Spinal cord (tissue), 10 donors: ENCODE data around the gene NUDCD3. TPM values are rescaled to one million over a fixed set of nuclear protein-coding genes. Genes with fewer than 3 reads are reported as not detected.

Source experiments
- DNase-seq, 6 donors: peaks; one replicate each; pipeline versions ENCODE4 v3.0.0 to v3.0.0-alpha.2; 2013 to 2015; ENCODE audit warnings: low spot score in 6 of 6, low read depth in 4 of 6
- H3K27ac ChIP-seq: one replicate; pipeline ENCODE4 v1.5.1; 2013; ENCODE audit warnings: low read depth, low read length, control low read depth
- H3K27me3 ChIP-seq: one replicate; pipeline ENCODE4 v1.6.1; 2013; ENCODE audit warnings: low read length; ENCODE audit not compliant: control insufficient read depth, insufficient read depth
- H3K36me3 ChIP-seq: one replicate; pipeline ENCODE4 v1.6.1; 2013; ENCODE audit warnings: low read length; ENCODE audit not compliant: control insufficient read depth, insufficient read depth
- H3K4me1 ChIP-seq: one replicate; pipeline ENCODE4 v1.6.1; 2013; ENCODE audit warnings: low read length; ENCODE audit not compliant: control insufficient read depth, insufficient read depth
- H3K4me3 ChIP-seq: one replicate; pipeline ENCODE4 v1.5.1; 2013; ENCODE audit warnings: low read depth, low read length, control low read depth
- H3K9me3 ChIP-seq: one replicate; pipeline ENCODE4 v1.6.1; 2013; ENCODE audit warnings: low read length; ENCODE audit not compliant: control insufficient read depth, insufficient read depth
- WGBS: methylation state at CpG from one replicate; pipeline ENCODE4 v1.1.5; 2013; ENCODE audit warnings: missing lambda C conversion rate; ENCODE audit not compliant: insufficient coverage; 5-methylcytosine and 5-hydroxymethylcytosine counted together
- polyA plus RNA-seq, 2 donors: library from polyadenylated mRNA; unstranded; fragments of 120-200 nt; gene quantifications; one replicate each; pipeline ENCODE4 v1.2.1, GENCODE V29; 2013; ENCODE audit not compliant: insufficient read length in 2 of 2
- total RNA-seq, 2 donors: library from RNA; depleted of rRNA in 1 of 2; stranded (reverse); fragments of 120-200 nt in 1 of 2; fragments of >200 nt in 1 of 2; gene quantifications; one replicate each; pipeline versions ENCODE4 v1.2.3 to v1.2.4, GENCODE V29; 2013 to 2014
- donor health status: healthy.

NUDCD3 gene
- total and polyA plus RNA-seq, 4 donors = 82.6 to 153 (median 124) TPM

- Histone ChIP-seq H3K36me3 (no peaks in the 10 kb centered on the region), H3K9me3 (no peaks in the 10 kb centered on the region), H3K4me3 (no peak overlapping the region), H3K4me1 (peaks cover 11% of the 10 kb centered on the region), H3K27me3 (no peaks in the 10 kb centered on the region), H3K27ac (no peak overlapping the region)
- no peak for DNase-seq
- WGBS = no CpG with 5 or more reads among the region's 2 CpGs
Observed at GRCh38 chr7:44353668-44354067, 136.8 kb downstream of the NUDCD3 start.

- H3K4me3 ChIP-seq = no peak overlapping the region
- 81% methylated on average over 2 of the region's 9 CpGs for WGBS
- H3K27ac ChIP-seq = no peak overlapping the region
- H3K27me3 ChIP-seq = no peaks in the 10 kb centered on the region
- no peaks in the 10 kb centered on the region for H3K36me3 ChIP-seq
- DNase-seq = peak in 1 of 6 donors; percentile 38
- peaks cover 1% of the 10 kb centered on the region for H3K9me3 ChIP-seq
- peaks cover 19% of the 10 kb centered on the region for H3K4me1 ChIP-seq
Observed at GRCh38 chr7:44348851-44349781, 141.3 kb downstream of the NUDCD3 start.

GRCh38 chr7:44348300-44348699 lies 142.2 kb downstream of the NUDCD3 start:
- peaks cover 19% of the 10 kb centered on the region for H3K4me1 ChIP-seq
- no peak for DNase-seq
- no peak overlapping the region for H3K4me3 ChIP-seq
- H3K36me3 ChIP-seq = no peaks in the 10 kb centered on the region
- WGBS = 64% methylated on average over 1 of the region's 2 CpGs
- H3K27me3 ChIP-seq = no peaks in the 10 kb centered on the region
- peaks cover 1% of the 10 kb centered on the region for H3K9me3 ChIP-seq
- H3K27ac ChIP-seq = no peak overlapping the region

GRCh38 chr7:44347546-44348114 lies 142.8 kb downstream of the NUDCD3 start:
- Histone ChIP-seq H3K27me3 (no peaks in the 10 kb centered on the region), H3K27ac (no peak overlapping the region), H3K4me3 (no peak overlapping the region), H3K36me3 (no peaks in the 10 kb centered on the region), H3K9me3 (peaks cover 1% of the 10 kb centered on the region), H3K4me1 (peaks cover 19% of the 10 kb centered on the region)
- DNase-seq = no peak

GRCh38 chr7:44346063-44346462 lies 144.4 kb downstream of the NUDCD3 start:
- WGBS = no CpG with 5 or more reads among the region's 2 CpGs
- peaks cover 19% of the 10 kb centered on the region for H3K4me1 ChIP-seq
- no peaks in the 10 kb centered on the region for H3K27me3 ChIP-seq
- peaks cover 1% of the 10 kb centered on the region for H3K9me3 ChIP-seq
- no peak overlapping the region for H3K27ac ChIP-seq
- DNase-seq = no peak
- no peak overlapping the region for H3K4me3 ChIP-seq
- H3K36me3 ChIP-seq = no peaks in the 10 kb centered on the region

- Histone ChIP-seq H3K36me3 (no peaks in the 10 kb centered on the region), H3K4me1 (no peaks in the 10 kb centered on the region), H3K4me3 (no peak overlapping the region), H3K9me3 (peaks cover 4% of the 10 kb centered on the region), H3K27ac (no peak overlapping the region), H3K27me3 (no peaks in the 10 kb centered on the region)
- no peak for DNase-seq
- WGBS = 67% methylated on average over 1 of the region's 3 CpGs
Observed at GRCh38 chr7:44341401-44341800, 149.1 kb downstream of the NUDCD3 start.

- Histone ChIP-seq H3K27ac (no peak overlapping the region), H3K4me3 (no peak overlapping the region), H3K36me3 (no peaks in the 10 kb centered on the region), H3K4me1 (peaks cover 18% of the 10 kb centered on the region), H3K27me3 (no peaks in the 10 kb centered on the region), H3K9me3 (peaks cover 4% of the 10 kb centered on the region)
- WGBS = no CpG with 5 or more reads among the region's 3 CpGs
- no peak for DNase-seq
Observed at GRCh38 chr7:44338600-44338999, 151.9 kb downstream of the NUDCD3 start.

GRCh38 chr7:44336491-44336890 lies 154.0 kb downstream of the NUDCD3 start:
- Histone ChIP-seq H3K4me3 (no peak overlapping the region), H3K9me3 (peaks cover 4% of the 10 kb centered on the region), H3K4me1 (peaks cover 22% of the 10 kb centered on the region), H3K27me3 (no peaks in the 10 kb centered on the region), H3K27ac (no peak overlapping the region), H3K36me3 (no peaks in the 10 kb centered on the region)
- no peak for DNase-seq
- WGBS = 90% methylated on average over 11 of the region's 11 CpGs

GRCh38 chr7:44335184-44335583 lies 155.3 kb downstream of the NUDCD3 start:
- H3K9me3 ChIP-seq = peaks cover 4% of the 10 kb centered on the region
- DNase-seq = no peak
- 89% methylated on average over 4 of the region's 4 CpGs for WGBS
- H3K27ac ChIP-seq = no peak overlapping the region
- H3K4me1 ChIP-seq = peaks cover 22% of the 10 kb centered on the region
- no peaks in the 10 kb centered on the region for H3K36me3 ChIP-seq
- no peak overlapping the region for H3K4me3 ChIP-seq
- H3K27me3 ChIP-seq = no peaks in the 10 kb centered on the region

GRCh38 chr7:44334734-44335097 lies 155.7 kb downstream of the NUDCD3 start:
- 82% methylated on average over 10 of the region's 11 CpGs for WGBS
- Histone ChIP-seq H3K4me3 (no peak overlapping the region), H3K27me3 (no peaks in the 10 kb centered on the region), H3K4me1 (peaks cover 22% of the 10 kb centered on the region), H3K36me3 (no peaks in the 10 kb centered on the region), H3K9me3 (peaks cover 4% of the 10 kb centered on the region), H3K27ac (no peak overlapping the region)
- no peak for DNase-seq
